ENCODE results near the gene GDF2. TPM values are rescaled to one million over a fixed set of nuclear protein-coding genes. Genes with fewer than 3 reads are reported as not detected.
A peak's percentile ranks its signal among the peaks of the same experiment; 100 is the strongest.

GDF2 gene
- total RNA-seq, 4 donors from 2014 or later: not detected

DNA sequence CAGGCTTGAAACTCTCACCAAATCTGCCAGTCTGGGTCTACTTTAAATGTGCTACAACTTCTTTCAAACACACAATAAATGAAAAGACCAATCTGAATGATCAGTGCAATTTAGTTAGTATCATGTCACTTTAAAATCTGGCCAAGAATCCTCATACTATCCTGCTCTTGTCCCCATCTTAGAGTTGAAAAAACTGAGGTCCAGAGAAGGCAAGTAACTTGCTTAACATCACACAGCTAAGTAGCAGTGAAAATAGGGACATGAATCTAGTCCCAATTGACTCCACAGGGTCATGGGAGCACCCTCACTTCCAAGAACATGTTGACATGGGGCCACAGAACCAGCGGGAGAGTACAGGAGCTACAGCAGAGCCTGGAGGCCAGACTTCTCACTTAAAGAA, 25.3 kb upstream of the GDF2 start:
- peaks cover 0 to 11% (median 4%) of the 10 kb centered on the region in 4 donors for H3K4me1 ChIP-seq
- H3K27me3 ChIP-seq: peaks cover 0 to 13% of the 10 kb centered on the region in 2 donors
- H3K27ac ChIP-seq: no peak overlapping the region
- no peaks in the 10 kb centered on the region for H3K9me3 ChIP-seq
- H3K4me3 ChIP-seq: no peak overlapping the region
- no peak for DNase-seq
- no peaks in the 10 kb centered on the region for H3K36me3 ChIP-seq
- no peak for TF ChIP-seq POLR2A (IDR thresholded peaks at IDR 0.05)
- TF ChIP-seq, protein P1, sequence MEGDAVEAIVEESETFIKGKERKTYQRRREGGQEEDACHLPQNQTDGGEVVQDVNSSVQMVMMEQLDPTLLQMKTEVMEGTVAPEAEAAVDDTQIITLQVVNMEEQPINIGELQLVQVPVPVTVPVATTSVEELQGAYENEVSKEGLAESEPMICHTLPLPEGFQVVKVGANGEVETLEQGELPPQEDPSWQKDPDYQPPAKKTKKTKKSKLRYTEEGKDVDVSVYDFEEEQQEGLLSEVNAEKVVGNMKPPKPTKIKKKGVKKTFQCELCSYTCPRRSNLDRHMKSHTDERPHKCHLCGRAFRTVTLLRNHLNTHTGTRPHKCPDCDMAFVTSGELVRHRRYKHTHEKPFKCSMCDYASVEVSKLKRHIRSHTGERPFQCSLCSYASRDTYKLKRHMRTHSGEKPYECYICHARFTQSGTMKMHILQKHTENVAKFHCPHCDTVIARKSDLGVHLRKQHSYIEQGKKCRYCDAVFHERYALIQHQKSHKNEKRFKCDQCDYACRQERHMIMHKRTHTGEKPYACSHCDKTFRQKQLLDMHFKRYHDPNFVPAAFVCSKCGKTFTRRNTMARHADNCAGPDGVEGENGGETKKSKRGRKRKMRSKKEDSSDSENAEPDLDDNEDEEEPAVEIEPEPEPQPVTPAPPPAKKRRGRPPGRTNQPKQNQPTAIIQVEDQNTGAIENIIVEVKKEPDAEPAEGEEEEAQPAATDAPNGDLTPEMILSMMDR (IDR thresholded peaks at IDR 0.05): no peak

GRCh38 chr10:47297866-47298540, 24.3 kb upstream of the GDF2 start:
- Histone ChIP-seq H3K4me1 (peaks cover 0 to 11% (median 4%) of the 10 kb centered on the region in 4 donors), H3K27me3 (peaks cover 0 to 13% of the 10 kb centered on the region in 2 donors), H3K27ac (no peak overlapping the region), H3K36me3 (no peaks in the 10 kb centered on the region), H3K9me3 (no peaks in the 10 kb centered on the region), H3K4me3 (no peak overlapping the region)
- TF ChIP-seq POLR2A (IDR thresholded peaks at IDR 0.05): no peak
- DNase-seq: no peak

GRCh38 chr10:47298715-47299114, 23.5 kb upstream of the GDF2 start:
- Histone ChIP-seq H3K27ac (no peak overlapping the region), H3K4me1 (peaks cover 0 to 11% (median 4%) of the 10 kb centered on the region in 4 donors), H3K4me3 (no peak overlapping the region), H3K9me3 (no peaks in the 10 kb centered on the region), H3K36me3 (no peaks in the 10 kb centered on the region), H3K27me3 (peaks cover 0 to 13% of the 10 kb centered on the region in 2 donors)
- DNase-seq: no peak
- TF ChIP-seq, protein P1 (IDR thresholded peaks at IDR 0.05): no peak
- TF ChIP-seq POLR2A (IDR thresholded peaks at IDR 0.05): no peak

- peaks cover 0 to 11% (median 4%) of the 10 kb centered on the region in 4 donors for H3K4me1 ChIP-seq
- H3K36me3 ChIP-seq: no peaks in the 10 kb centered on the region
- H3K27me3 ChIP-seq: peaks cover 0 to 13% of the 10 kb centered on the region in 2 donors
- no peak for DNase-seq
- H3K4me3 ChIP-seq: peak within 1 kb of the TSS; percentile 2 to 46 (median 44)
- TF ChIP-seq, protein P1 (IDR thresholded peaks at IDR 0.05): no peak
- TF ChIP-seq POLR2A (IDR thresholded peaks at IDR 0.05): no peak
- H3K9me3 ChIP-seq: no peaks in the 10 kb centered on the region
- no peak within 1 kb of the TSS for H3K27ac ChIP-seq
Observed at GRCh38 chr10:47299611-47300428, 22.4 kb upstream of the GDF2 start, which contains the start of gene GDF10. Gene GDF10 (plus strand): TSS chr10:47300197. CDS start chr10:47300652, 455 bp downstream.

DNA sequence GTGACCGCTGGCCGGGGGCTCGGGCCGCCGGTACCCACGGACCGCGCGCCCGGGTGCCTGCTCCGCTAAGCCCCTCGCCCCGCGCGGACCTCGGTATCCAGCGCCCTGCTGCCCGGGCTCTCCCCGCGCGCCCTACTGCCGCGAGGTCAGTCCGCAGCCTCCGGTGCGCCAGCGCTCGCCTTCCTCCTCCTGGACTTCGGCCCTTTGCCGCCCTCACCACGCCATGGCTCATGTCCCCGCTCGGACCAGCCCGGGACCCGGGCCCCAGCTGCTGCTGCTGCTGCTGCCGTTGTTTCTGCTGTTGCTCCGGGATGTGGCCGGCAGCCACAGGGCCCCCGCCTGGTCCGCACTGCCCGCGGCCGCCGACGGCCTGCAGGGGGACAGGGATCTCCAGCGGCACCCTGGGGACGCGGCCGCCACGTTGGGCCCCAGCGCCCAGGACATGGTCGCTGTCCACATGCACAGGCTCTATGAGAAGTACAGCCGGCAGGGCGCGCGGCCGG, 21.8 kb upstream of the GDF2 start:
- Histone ChIP-seq H3K27me3 (peaks cover 0 to 13% of the 10 kb centered on the region in 2 donors), H3K27ac (no peak overlapping the region), H3K4me3 (peak overlapping the region; percentile 2 to 46 (median 44)), H3K9me3 (no peaks in the 10 kb centered on the region), H3K36me3 (no peaks in the 10 kb centered on the region), H3K4me1 (peaks cover 0 to 11% (median 4%) of the 10 kb centered on the region in 4 donors)
- TF ChIP-seq POLR2A (IDR thresholded peaks at IDR 0.05): no peak
- TF ChIP-seq, protein P1 (IDR thresholded peaks at IDR 0.05): no peak
- no peak for DNase-seq
